Measurements from ENCODE around the gene C10orf105. TPM values are rescaled to one million over a fixed set of nuclear protein-coding genes. Genes with fewer than 3 reads are reported as not detected.
A peak's percentile ranks its signal among the peaks of the same experiment; 100 is the strongest.

The C10orf105 gene
- total RNA-seq, 1 donor from 2014 or later = 0.53 TPM

DNA sequence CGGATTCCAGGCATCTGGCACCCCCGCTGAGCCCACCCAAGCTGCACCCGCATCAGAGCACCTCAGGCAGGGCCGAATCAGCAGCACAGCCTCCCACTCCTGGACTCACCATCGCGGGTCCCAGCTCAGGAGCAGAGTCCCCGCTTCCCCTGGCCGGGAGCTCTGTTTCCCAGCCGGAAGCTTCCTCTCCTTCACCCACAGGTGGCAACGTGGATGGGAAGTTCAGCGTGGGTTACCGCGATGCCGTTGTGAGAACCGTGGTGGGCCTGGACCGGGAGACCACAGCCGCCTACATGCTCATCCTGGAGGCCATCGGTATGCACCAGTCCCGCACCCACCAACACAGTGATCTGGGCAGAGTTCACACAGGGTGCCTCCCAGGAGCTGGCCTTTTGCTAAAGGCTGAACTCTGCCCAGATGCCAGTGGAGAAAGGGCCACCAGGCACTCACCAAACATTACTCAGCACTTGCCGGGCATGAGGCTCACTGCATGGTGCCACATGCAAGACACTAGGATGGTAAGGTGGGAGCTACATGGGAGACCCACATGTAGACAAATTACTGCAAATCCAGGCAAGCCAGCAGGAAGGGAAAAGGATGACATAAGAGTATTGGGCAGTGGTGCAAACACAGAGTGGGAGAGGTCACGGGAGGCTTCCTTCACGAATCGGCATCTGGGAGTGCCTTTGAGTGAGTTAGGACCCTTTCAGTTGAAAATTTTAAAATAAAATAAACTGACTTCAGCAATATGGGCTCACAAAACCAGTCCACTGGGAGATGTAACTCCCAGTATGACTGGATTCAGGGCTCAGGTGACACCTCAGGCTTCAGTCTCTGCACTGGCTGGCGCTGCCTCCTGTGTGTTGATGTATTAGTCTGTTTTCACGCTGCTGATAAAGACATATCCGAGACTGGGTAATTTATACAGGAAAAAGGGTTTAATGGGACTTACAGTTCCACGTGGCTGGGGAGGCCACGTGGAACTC lies 10.4 kb downstream of the C10orf105 start:
- DNase-seq (ENCODE audit: low spot score) = no peak
- no peak for ATAC-seq
- intact Hi-C loops (cut with DNase I) = loop anchor here (5.0 kb wide), 1 partner anchor 397 kb away; no protein-coding TSS in a partner anchor

DNA sequence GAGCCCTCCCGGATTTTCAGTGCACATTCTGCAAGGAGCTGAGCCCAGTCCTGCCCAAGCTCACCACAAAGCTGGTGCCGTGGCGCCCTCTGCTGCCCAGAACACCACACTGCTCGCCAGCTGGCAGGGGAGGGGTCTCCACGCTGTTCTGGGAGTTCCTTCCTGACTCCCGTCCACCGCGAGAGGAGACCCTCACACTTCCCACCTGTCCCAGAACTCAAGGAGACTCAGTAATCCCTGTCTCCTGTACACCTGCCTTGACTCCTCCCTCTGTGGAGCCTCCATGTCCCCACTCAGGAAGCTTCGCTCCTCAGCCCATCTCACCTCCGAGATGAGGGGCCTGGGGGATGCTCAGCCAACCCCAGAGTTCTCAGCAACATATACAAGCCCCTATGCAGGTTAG lies 11.3 kb downstream of the C10orf105 start:
- intact Hi-C loops (cut with DNase I) = loop anchor here (5.0 kb wide), 1 partner anchor 396 kb away; no protein-coding TSS in a partner anchor
- peak; percentile 83 for DNase-seq (ENCODE audit: low spot score)
- peak; percentile 23 for ATAC-seq

DNA sequence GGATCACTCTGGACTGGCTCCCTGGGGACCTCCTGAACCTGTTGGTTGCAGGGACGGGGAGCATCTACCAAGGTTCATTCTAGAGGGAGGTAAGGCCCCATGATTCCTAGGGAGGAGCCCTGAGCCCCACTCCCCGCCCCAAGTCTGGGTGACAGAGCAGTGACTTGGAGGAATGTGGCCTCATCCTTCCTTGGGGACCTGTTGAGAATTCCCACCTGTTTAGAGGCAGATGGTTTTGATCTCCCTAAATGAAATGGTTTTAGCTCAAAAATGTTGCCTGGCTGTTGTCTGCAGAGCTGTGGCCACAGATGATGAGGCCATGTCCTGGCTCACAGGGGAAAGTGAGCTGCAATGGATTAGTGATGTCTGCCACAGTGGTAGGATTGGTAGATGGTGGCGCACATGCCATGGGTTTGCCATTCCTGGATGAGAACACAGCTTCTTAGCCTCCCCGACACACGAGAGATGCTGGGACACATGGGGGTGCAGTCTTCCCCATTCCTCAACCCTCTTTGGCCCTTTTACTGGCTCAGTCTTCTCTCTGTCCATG lies 12.3 kb downstream of the C10orf105 start:
- intact Hi-C loops (cut with DNase I) = loop anchor here (5.0 kb wide), 1 partner anchor 395 kb away; no protein-coding TSS in a partner anchor
- ATAC-seq (no peak), DNase-seq (ENCODE audit: low spot score) (no peak)

DNA sequence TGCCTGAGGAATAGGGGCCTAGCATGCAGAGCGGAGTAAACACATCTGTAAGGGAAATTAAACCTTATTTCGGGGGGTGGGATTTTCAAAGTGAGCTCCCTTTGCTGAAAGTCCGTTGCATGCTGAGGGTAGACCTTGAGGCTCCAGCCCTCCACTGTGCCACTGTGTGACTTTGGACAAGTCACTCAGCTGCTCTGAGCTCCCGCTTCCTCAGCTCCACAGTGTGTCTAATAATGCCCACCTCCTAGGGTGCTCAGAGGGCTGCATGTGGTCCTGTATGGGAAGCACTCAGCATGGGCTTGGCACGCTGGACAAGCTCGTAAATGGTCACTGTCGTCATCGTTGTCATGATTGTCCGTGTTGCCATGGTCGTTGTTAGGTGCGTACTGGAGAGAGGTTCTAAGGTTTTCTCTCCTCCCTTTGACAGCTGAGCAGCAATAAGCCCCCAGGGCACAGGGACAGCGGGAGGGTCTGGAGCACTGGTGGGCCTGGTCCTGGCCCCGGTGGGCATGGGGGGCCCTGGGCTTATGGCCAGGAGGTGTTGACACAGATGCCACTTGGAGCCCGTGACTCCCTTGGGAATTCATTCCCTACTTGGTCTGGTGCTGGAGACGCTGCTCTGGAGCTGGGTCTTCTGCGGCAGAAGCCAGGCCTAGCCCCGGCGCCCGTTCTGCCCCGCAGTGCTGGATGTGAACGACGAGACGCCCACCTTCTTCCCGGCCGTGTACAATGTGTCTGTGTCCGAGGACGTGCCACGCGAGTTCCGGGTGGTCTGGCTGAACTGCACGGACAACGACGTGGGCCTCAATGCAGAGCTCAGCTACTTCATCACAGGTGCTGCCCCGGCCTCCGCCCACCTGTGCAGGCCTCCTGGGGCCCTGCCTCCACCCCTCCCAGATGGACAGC lies 13.1 kb downstream of the C10orf105 start:
- ATAC-seq = no peak
- intact Hi-C loops (cut with DNase I) = loop anchor here (5.0 kb wide), 1 partner anchor 394 kb away; no protein-coding TSS in a partner anchor
- DNase-seq (ENCODE audit: low spot score) = no peak

DNA sequence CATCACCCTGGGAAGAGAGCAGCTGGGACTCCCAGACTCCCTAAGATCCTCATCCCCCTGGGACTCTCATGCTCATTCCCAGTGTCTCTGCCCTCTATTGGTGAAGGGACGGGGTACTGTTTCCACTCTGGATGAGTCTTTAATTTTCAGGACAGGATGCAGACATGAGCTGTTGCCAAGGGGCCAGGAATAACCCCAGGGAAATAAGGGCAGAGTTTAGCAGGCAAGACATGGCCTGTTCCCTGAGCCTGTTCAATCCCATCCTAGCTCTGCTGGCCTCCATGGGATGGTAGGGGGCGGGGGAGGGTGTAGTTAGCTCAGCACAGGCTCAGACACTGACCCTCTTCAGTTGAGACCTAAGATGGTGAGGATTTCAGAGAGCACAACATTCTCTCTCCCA lies 14.0 kb downstream of the C10orf105 start:
- ATAC-seq (no peak), DNase-seq (ENCODE audit: low spot score) (no peak)
- intact Hi-C loops (cut with DNase I) = loop anchor here (5.0 kb wide), 1 partner anchor 393 kb away; no protein-coding TSS in a partner anchor

DNA sequence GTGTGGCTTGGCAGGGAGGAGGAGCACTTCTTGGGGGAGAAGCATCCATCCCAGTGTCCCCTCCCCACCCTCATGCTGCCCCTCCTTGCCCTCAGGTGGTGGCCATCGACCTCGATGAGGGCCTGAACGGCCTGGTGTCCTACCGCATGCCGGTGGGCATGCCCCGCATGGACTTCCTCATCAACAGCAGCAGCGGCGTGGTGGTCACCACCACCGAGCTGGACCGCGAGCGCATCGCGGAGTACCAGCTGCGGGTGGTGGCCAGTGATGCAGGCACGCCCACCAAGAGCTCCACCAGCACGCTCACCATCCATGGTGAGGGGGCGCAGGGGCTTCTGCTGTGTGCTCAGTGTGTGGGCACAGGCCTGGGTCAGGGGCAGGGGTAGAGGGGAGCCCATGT lies 14.8 kb downstream of the C10orf105 start:
- DNase-seq (ENCODE audit: low spot score) = no peak
- ATAC-seq = no peak
- intact Hi-C loops (cut with DNase I) = loop anchor here (5.0 kb wide), 1 partner anchor 393 kb away; no protein-coding TSS in a partner anchor

DNA sequence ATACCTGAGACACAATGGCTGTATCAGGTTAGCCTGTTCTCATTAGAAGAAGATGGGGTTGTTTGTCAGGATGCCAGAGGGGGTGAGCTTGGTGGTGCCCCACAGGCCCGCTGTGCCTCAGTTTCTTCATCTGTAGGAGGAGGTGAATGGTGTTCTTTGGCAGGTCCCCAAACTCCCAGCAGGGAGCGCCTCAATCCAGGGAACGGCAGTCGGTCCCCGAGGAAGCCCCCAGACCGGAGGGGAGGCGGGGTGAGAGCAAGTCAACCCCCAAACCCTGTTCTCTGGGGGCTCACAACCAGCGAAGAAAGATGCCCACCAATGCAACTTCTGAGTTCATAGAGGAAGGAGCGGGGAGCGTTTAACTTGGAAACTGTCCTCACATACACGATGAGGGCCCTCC lies 16.0 kb downstream of the C10orf105 start:
- intact Hi-C loops (cut with DNase I) = no loop called here
- DNase-seq (ENCODE audit: low spot score) (no peak), ATAC-seq (no peak)

DNA sequence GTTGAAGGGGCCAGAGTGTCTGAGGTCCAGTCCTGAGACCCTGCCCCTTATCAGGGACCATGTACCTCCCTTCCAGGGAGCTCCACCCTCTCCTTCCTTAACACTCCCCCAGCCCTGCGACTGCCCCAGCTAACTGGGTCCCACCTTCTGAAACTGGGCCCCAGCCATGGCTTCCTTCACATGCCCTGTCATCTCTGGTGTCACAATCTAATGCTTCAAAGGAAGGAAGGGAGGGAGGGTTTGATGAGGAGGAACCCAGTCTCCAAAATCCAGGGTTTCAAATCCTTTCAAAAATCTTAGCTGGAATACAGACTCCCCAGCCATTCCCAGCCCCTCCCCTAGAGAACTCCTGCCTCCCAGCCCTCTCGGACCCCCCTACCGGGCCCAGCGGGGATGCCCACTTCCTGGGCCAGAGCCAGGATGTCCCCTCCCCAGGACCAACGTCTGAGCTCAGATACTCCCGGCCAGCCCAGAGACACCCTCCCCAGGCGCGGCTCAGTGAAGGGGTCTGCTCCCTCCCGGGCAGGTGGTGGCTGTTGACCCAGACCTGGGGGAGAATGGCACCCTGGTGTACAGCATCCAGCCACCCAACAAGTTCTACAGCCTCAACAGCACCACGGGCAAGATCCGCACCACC lies 18.0 kb downstream of the C10orf105 start:
- DNase-seq (ENCODE audit: low spot score) = no peak
- intact Hi-C loops (cut with DNase I) = no loop called here
- no peak for ATAC-seq

DNA sequence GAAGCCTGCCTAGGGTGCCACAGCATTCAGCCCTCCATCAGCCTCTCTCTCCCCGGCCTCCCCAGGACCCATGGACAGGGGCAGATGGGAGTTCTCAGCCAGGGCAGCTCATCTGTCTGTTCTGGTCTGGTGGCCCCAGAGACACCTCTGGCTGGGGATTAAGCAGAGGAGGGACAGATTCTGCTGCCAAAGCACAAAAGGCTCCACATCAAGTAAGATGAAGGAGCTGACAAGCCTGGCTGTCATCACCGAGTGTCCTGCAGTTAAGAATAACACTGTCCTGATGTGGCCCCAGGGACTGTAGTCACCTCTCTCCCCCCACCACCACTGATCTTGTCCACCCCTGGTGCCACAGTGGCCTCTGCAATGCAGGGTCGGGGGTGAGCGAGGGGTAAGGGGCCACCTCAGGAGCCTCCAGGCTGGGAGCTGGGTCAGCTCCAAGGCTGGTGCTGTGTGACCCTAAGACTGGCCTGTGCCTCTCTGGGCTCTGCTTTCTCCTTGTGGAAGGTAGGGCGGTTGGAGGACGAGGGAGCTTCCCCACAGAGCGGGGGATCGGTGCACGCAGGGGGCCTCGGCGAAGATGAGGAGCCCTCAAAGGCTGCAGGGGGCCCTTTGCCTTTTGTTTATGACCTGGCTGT lies 18.7 kb downstream of the C10orf105 start:
- intact Hi-C loops (cut with DNase I) = no loop called here
- ATAC-seq (no peak), DNase-seq (ENCODE audit: low spot score) (no peak)

DNA sequence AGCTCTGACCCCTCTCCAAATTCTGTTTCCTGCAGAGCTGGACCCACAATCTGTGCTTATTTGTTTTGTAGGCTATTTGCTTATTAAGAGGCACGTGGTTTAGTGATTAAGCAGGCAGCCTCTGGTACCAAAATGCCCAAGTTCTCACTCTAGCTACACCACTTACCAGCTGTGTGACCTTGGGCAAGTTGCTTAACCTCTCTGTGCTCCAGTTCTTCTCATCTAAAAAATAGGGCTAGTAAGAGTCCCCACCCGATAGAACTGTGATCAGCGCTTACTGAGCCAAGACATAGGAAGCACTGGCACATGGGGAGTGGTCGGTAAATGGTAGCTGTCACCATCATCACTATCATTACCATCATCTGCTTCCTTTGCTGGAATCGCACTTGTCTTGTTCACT lies 20.8 kb downstream of the C10orf105 start:
- ATAC-seq = no peak
- DNase-seq (ENCODE audit: low spot score) = no peak
- intact Hi-C loops (cut with DNase I) = no loop called here

DNA sequence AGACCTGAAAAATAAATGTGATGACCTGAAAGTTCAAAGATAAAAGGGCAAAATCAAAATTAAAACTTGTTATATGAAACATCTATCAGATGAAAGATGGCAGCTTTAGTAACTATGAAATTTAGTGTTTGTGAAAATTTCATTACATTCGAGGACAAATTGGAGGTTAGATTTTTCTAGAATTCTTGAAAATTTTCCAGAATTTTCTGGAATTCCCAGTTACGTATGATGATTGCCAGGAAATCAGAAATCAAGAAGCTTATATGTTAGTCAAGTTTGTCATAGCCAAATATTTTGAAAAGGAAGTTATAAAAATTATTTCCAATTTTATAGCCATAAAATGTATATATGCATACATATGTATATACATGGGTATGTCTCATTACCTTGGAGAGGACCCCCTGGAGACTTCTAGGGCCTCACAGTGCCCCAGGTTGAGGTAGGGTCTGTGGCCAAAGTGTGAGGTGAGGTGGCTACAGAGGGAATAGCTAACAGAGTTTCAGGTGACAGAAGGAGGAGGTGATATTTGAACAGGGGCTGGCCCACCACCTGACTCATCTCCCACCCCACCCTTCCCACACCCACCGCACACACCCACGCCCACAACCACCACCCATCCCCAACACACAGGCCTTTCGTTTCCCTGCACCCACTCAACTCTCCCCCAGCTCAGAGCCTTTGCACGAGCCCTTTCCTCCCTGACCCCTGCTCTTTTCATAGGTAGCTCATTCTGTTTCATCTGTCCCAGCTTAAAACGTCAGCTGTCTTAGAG lies 21.5 kb downstream of the C10orf105 start:
- DNase-seq (ENCODE audit: low spot score) = no peak
- intact Hi-C loops (cut with DNase I) = no loop called here
- no peak for ATAC-seq

DNA sequence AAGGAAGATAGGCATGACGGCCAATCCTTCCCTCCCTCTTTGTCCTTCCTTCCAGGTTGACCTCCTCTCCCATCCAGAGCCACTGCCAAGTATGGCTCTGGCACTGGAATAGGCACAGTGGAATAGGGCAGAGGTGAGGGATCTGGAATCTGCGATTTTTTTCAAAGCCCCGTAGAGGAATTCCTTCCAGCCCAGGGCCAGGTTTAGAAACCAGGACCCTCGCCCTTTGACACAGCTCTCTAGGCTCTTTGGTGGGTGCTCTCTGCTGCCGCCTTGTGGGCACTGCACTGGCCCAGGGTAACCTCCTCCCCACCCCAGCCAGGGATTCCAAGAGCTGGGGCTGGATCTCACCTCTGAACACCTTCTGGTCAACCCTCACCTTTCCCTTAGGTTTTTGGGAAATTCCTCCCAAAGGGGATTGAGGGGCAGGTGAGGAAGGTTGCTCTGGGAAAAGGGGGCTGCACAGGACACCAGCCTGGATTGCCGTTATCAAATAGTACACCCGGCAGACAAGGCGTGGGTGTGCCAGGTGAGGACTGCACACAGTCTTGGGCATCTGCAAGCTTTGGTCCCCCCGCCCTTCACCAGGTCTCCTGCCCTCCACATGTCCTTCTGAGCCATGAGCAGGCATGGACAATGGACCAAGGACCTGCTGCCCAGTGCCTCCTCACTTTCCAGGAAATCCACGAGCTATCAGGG lies 22.8 kb downstream of the C10orf105 start:
- ATAC-seq = peak; percentile 76
- DNase-seq (ENCODE audit: low spot score) = peak; percentile 84
- intact Hi-C loops (cut with DNase I) = no loop called here

DNA sequence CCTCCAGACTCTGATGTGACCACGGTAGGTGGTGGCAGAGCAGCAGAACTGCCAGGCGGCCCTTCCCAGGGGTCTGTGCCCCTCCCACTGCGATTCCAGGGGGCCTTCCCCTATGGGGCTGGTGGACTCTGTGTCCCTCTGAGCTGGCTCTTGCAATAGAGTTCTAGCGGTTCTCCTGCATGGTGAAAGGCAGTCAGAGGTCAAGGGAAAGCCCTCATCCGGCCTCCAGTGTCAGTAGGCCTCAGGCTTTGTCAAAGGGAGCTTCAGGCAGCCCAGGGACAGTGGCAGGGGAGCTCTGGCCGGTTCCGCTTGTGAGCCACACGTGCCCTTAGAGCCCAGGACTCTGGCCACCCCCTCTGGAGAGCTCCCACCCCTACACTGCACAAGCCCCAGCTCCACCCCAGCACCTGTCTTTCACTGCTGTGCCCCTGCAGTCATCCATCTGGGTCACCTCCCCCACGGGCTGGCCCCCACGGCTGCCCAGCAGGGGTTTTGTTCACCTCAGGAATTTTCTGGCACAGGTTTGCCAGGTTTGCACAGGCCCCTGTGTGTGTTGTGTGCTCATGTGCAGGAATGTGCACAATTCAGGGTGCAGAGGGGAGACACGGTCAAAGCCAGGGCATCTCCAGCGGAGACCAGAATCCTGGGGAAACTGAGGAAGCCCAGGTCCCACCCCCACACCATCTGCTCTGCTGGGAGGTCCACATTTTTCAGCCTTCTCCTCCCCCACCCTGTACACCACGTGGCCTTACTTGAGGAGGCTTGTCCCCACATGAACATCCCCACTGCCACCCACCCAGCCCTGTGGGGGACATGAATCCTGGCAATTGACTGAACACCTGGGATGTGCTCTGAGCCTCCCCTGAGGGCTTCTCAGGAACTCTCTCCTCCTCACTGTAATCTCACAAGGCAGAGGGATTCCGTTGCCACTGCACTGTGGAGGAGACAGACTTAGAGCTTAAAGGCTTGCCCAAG lies 23.8 kb downstream of the C10orf105 start:
- ATAC-seq = no peak

DNA sequence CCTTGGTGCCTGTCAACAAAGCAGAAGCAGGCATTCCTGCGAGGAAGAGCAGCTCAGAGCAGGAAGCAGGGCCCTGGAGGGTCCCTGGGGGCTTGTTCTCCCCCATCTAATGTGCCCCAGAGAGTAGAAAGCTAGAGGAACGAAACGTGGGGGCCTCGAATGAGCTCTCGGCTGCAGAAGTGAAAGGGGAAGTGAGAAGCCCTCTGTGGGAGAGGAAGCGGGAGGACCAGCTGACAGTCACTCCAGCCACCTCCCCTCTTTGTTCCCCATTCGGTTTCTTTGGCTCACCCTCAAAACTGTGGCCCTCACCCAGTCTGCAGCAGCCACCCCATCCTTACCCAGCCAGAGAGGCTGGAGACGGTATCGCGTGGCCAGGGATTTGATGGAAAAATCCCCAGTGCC lies 25.0 kb downstream of the C10orf105 start:
- ATAC-seq (peak; percentile 66), DNase-seq (ENCODE audit: low spot score) (no peak)
- intact Hi-C loops (cut with DNase I) = no loop called here

More for the DNA sequence above, 23.8 kb downstream of the C10orf105 start:
- no peak for DNase-seq (ENCODE audit: low spot score)
- intact Hi-C loops (cut with DNase I) = no loop called here

DNA sequence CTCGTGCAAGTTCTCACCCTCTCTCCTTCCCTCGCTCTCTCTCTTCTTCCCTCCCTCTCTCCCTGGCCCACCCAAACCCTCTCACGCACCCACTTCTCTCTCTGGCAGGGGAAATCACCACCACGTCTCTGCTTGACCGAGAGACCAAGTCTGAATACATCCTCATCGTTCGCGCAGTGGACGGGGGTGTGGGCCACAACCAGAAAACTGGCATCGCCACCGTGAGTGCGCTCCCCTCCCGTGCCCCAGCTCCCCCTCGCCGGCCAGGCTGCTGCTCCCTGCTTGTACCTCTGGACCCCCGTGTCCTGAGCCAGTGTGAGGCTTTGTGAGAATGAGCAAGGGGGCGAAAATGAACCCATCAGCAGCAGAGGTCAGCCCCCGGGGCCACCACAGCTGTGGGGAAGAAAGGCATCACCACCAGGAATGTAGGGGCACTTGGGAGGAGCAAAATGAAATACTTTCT lies 25.5 kb downstream of the C10orf105 start:
- no peak for DNase-seq (ENCODE audit: low spot score)
- ATAC-seq = no peak
- intact Hi-C loops (cut with DNase I) = no loop called here

DNA sequence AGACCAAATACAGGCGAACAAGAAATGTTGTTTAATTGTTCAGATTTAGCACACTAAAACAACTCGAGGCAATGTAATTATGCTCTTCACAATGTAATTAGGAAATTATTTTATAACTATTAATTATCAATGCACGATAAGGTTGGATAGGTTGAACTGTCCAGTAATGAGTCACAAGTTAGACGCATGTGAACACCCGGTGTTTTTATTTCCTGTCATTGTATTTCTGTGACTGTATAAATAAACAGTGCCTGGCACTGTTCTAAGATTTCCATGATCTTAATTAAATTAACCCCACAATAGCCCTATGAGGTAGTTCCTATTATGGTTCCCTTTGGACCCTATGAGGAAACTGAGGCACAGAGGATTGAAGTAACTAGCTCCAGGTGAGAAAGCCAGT lies 26.2 kb downstream of the C10orf105 start:
- DNase-seq (ENCODE audit: low spot score) = no peak
- ATAC-seq = no peak
- intact Hi-C loops (cut with DNase I) = no loop called here
